T-helper 2 cell (primary cell): ENCODE results near the gene BTG3.
A peak's percentile ranks its signal among the peaks of the same experiment; 100 is the strongest.

Experiments
- DNase-seq, 5 experiments: peaks; one replicate each; pipeline versions ENCODE4 v3.0.0 to v3.0.0-alpha.2; 2012 to 2022

The BTG3 gene

DNA sequence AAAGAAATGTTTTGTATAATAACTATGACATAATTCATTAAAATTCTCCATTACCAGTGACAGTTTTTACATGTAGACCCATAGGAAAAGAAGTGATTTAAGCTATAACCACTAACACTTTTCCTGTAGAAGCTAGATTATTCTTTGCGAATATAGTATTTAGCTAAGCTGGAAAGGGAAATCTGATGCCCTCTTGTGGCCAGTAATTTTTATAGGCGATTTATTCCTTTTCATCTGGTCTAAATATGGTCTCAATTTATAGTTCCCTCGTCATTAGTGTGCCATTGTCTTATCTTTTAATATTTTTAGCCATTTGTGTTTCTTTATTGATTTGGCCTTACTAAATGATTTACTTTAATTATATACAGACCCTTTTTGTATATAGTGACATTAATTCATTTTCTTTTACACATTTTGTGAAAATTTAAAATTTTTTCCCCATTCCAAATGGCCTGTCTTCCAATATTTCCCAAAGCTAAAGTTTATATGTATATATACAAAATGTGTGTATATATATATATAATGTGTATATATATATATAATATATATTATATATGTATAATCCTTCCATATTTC, 26.7 kb downstream of the BTG3 start:
- peak in 1 of 5 experiments; percentile 41 for DNase-seq

DNA sequence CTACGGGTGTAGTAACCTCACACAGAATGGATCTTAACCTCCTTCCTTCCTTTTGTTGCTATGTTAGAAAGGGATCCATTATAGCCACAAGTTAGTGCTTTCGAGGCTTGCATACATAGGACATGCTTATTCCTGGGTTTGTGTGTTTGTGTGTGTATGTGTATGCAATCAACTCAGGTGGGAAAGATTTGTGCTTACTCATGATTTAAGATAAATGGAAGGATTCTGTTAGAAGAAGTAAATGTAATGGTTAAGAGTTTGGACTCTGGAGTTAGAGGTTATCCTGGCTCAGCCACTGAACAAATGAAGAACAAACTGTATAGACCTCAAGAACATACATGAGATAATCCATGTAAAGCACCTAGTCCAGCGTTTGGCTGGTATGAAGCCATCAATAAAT, 28.8 kb downstream of the BTG3 start:
- no peak for DNase-seq

DNA sequence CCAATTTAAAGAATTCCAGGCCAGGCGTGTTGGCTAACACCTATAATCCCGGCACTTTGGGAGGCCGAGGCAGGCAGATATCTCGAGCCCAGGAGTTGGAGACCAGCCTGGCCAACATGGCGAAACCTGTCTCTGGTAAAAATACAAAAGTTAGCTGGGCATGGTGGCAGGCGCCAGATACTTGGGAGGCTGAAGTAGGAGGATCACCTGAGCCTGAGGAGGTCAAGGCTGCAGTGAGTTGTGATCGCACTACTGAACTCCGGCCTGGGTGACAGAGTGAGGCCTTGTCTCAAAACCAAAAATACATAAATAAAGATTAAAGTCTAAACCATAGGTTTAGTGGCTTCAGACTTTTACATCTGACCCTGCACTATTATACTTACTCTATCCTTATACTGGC, 32.4 kb downstream of the BTG3 start:
- no peak for DNase-seq

DNA sequence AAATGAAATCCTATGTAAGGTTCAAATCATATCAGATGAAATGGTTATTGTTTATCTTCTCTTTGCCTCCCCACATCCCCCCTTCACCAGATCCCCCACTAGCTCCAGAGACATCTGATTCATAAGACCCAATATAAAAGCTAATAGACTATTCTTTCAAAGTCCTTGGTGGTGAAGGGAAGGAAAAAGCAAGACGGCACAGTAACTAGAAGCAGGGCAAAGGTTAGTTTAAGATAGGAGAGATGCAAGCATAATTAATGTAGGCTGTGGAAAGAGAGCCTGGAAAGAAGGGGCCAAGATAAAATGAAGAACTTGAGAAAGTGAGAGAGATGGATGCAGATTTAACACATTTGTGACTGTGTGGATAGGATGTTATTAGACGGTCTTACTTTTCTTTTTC, 33.8 kb downstream of the BTG3 start:
- no peak for DNase-seq

- no peak for DNase-seq
These were observed 34.5 kb downstream of the BTG3 start for GRCh38 chr21:17578162-17578561.

DNA sequence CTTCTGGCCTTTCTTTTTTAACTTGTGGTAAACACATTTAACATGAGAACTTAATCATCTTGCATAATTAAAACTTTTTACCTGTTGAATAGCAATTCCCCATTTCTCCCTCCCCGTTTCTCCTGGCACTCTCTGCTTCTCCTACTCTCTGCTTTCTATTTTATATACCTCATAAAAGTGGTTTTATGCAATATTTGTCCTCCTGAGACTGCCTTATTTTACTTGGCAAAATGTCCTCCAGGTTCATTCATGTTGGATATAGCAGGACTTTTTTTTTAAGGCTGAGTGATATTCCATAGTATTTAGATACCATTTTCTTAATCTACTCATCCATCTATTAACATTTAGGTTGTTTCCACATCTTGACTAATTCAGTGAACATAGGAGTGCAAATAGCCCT, 35.0 kb downstream of the BTG3 start:
- no peak for DNase-seq

DNA sequence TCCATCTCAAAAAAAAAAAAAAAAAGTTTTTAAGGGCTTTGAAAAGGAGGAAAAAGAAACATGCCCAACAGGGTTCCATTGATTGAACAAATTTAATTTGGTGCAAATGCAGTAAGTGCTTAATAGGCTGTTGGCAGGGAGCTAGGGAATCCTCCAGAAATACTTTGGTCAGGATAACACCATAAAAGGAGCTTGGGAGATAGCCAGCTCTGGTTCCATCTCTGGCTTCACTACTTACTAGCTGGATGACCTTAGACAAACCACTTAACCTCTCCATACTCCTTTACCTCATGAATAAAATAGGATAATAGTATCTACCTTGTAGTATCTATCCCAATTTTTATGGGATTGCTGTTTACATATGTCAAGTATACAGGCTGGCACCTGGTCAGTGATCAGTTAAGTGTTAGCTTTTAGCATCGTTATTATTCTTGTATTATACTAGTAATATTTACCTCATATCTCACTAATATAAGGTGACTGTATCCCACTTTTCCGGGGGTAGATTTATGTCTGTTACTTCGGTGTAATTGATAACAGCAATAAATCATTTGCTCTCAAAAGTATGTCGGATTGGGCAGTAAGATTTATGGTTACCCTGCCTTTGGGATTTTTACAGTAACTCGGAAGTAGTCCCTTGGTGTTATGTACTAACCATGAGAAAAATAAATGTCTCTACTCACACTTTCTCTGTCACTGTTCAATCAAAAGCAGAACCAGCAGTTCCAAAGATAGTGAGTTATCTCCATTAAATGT, 36.4 kb downstream of the BTG3 start:
- DNase-seq, result no peak

- no peak for DNase-seq
These were observed 37.6 kb downstream of the BTG3 start for GRCh38 chr21:17575076-17575475.

DNA sequence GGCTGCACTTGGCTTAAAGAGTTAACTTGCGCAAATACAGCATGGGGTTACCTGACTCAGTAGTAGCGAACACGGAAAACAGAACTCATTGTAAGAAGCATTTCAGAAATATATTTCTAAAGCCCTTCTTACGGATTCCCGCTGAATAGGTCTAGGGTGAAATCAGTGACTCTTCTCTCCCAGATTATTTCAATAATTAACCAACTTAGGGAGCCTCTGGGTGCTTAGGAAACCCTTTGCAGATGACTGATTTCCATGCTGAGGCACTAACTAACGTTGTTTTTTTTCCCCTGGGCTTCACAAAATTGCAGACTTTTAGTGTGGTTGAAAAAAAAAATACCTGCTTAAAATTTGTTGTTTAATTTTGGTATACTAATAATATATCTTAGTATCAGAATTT, 40.3 kb downstream of the BTG3 start:
- DNase-seq, result no peak

DNA sequence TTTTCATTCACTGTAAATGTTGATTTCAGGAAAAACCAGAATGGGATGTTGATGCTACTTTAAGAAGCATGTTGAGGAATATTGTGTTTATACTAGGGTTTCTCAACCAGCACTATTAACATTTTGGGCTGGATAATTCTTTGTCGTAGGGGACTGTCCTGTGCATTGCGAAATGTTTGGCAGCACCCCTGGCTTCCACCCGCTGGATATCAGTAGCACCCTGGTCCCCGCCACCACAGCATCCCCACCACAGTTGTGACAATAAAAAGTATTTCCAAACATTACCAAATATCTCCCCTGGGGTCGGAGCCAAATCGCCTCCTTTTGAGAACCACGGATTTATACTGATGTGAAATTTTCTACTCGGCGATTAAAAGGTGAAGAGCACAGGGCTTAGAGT, 41.9 kb downstream of the BTG3 start:
- DNase-seq, result no peak

DNA sequence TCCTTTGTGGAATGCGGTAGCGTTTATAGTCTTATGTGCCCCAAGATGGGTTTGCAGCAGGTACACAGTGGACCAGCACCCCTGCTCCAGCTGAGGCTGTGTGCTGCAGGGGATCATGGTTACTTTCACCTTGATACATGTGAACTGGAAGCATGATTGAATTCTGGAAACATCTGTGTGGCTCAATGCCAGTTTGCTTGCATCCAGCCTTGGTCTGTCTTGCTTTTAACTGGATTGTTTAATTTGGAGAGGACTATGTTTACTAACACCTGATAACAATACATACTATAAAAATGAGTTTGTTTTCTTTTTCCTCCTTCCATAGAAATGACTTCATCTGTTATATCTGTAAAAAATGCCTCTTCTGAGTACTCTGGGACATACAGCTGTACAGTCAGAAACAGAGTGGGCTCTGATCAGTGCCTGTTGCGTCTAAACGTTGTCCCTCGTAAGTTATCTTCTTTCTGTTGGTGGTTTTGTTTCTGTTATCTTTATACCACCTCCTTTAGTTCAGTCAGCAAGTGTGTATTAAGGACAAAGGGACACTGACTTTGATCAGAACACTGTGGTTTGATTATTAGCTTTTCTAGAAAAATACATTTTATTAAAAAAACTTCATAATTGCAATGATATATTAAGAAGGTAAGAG, 52.2 kb downstream of the BTG3 start:
- peak in 1 of 5 experiments; percentile 49 for DNase-seq

DNA sequence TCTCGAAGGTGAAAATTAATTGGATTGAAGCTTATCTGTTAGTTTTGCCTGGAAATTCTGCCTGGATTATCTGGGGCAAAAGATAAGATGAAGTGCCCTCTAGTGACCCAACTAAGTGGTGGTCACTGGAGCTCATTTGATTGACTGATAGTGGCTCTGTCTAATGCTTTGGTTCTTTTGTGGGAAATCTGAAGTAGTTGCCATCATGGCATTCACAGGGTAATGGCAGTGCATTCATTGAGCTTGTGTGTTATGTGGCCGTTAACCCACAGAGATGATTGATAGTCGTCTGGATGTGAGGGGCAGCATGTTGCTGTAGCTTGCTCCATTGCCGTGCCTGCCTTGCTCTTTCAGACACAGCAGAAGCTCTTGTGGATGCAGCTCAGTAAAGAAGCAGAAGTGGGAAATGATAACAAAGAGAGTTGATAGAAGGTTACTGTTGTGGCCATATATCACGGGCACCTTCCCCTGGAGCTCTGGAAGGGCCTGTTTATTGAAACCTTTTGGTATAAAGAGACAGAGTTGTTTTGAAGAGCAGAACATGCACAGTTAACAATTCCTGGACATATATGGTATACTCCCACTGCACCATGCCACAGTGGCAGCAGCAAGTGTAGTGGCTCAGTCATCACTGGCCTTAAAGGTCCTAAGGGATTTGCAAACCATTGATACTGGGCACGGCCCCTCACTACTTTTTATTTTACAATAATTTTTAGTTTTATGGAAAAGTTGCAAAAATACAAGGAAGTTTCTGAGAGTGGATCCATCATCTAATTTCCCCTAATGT, 57.8 kb downstream of the BTG3 start:
- DNase-seq, result peak in 1 of 5 experiments; percentile 26

GRCh38 chr21:17554120-17554519, 58.6 kb downstream of the BTG3 start:
- DNase-seq, result no peak

GRCh38 chr21:17552410-17552809, 60.3 kb downstream of the BTG3 start:
- no peak for DNase-seq

- DNase-seq, result no peak
These were observed 61.9 kb downstream of the BTG3 start for GRCh38 chr21:17550671-17551308.

- no peak for DNase-seq
These were observed 64.4 kb downstream of the BTG3 start for GRCh38 chr21:17548262-17548661.

GRCh38 chr21:17545007-17545406, 67.7 kb downstream of the BTG3 start:
- no peak for DNase-seq
